DMS 273 (cell line): Measurements from ENCODE around the gene CDH4.

Experiments used
- DNase-seq: peaks from one replicate; lab custom pipeline; 2025; ENCODE audit not compliant: unreplicated experiment; lab: John Stamatoyannopoulos, UW

The CDH4 gene

DNA sequence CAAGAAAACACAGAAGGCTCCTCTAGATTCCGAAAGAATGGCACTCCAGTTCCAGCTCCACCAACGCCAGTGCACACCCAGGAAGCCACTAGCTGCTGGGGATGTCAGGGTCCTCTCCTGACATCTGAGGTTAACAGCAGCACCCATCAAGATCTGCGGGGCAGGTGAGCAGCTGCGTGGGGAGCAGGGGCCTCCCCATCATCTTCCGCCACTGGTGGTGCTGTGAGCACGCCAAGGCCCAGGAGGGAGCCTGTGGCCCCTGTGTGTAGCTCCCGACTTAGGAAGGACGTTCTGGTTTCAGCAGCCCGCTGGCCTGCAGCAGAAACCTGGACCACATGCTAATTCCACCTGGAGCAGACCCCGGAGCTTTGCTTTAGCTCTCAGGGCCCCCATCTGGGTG, 427.4 kb downstream of the CDH4 start:
- no peak for DNase-seq

DNA sequence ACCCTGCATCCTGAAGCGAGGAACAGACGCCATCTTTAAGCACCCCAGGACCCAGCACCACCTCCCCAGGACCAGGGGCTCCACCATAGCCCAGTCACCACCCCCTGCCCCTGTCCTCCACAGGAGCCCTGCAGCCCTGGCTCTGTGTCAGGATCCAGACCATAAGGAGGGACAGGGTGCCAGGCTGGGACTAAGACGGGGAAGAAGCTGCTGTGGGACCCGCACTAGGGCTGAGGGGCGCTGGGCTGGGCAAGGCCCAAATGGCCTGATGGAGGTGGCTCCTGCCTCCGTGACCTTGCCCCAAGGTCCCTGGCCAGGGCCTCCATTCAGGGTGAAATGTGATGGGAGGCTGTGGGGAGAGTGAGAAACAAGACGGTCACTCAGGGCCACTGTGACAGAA, 428.0 kb downstream of the CDH4 start:
- no peak for DNase-seq

DNA sequence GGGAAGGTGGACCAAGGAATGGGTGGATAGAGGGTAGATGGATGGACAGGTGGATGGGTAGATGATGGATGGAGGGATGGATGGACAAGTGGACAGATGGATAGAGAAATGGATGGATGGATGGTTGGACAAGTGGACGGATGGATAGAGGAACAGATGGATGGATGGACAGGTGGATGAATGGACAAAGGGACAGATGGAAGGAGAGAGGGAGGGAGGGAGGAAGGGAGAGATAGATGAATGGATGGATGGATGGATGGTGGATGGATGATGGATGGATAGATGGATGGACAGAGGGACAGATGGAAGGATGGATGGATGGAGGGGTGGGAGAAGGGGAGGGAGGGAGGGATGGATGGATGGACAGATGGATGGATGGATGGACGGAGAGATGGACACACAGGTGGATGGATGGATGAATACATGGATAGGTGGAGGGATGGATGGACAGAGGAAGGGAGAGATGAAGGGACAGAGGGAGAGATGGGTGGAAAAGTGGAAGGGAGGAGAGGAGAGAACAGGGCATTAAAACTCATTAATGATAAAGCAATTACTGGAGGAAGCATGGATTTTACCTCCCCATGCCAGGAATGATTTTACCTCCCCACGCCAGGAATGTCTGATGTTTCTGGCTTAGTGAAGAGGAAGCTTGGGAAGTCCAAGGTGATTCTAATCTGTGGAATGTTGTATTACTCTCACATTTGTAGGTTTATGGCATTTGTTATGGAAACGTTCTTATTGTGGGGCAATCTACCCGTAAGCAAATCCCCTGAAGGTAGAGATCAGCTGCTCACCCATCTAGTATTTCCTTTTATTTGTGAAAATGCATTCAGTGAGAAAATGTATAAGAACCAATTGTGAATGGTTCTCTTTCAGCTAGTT, 430.3 kb downstream of the CDH4 start:
- no peak for DNase-seq

DNA sequence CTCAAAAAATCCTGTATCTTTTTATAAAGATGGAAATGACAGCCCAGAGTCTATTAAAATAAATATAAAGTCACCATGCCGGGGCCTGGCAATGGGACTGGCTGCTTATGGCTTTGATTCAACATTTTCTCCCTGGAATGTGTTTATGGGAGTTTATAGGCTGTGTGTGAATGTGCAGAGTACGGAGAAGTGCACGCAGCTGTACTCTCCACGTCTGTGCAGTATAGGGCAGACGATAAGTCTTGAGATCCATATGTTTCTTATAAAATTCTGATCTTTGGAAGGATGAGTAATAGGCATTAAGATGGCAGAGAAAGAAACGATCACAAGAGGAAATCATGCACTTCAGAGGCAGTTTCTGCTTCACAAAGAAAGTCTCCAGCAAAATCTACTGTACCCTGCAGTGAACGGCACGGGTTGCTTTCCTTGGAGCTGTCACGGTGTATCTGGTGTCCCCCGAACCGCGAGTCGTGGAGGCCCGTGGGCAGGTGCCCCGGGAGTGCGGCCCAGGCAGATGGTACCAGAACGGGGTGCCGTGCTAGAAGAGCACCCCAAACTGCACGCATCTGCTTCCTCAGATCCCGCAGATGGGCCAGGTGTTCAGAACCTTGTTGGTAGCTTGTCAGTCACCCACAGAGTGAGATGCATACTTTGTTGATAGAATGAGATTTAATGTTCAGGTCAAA, 431.1 kb downstream of the CDH4 start:
- DNase-seq: no peak

DNA sequence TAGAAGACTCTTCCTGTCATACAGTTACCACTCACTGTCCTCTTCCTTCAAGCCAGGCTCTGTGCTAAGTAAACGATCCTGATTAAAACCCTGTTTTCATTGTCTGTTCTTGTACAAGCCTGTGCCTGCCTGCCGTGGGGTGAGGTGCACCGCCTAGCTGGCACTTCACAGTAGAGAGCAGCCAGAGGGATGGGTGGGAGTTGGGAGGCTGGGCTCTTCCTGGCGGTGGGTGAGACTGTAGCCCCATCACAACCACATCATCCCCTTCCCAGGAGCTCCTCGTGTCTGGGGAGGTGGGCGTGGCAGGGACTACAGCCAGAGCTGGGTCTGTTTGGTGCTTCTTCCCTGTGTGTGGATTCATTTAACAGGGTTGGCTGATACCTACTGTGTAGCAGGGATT, 431.7 kb downstream of the CDH4 start:
- DNase-seq: no peak

DNA sequence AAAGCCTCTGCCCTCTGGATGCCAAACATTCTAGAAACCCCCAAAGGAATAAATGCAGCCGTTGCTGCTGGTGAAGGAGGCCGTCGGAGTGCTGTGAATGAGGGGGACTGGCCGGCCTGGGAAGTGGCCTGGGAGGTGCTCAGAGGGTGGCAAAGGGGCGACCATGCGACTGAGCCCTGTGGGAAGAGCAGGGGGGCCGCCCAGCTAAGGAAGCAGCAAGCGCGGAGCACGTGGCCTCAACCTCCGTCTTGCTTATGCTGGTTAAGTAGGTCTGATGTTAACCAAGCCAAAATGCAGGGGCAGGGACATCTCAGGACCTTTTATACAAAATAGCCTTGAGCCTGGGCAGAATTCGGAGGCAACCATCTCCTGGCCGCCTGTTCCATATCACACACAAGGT, 432.1 kb downstream of the CDH4 start:
- no peak for DNase-seq

DNA sequence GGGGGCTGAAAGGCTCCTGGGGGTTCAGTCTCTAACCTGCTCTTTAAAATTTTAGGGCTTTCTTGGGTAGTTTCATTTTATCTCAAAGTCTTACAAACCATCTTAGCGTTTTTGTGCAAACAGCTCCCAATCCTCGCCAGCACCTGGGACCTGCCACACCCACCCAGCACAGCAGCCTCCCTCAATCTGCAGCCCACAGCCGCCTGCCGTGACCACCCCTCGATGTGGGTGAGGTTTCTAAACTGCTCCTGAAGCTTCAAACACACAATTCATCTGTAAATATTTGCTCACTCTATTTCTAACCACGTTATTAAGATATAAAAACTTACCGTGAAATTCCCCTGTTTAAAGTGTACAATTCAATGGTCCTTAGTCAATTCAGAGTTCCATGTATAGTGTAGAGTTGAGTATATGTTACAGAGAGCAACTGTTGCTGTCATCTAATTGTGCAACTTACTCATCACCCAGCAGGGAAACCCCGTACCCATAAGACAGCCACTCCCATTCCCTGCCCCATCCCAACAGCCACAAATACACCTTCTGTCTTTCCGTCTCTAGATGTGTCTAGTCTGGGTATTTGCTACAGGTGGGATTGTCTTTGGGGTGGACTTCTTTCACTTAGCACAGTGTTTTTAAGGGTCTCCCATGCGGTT, 432.6 kb downstream of the CDH4 start:
- DNase-seq: no peak

DNA sequence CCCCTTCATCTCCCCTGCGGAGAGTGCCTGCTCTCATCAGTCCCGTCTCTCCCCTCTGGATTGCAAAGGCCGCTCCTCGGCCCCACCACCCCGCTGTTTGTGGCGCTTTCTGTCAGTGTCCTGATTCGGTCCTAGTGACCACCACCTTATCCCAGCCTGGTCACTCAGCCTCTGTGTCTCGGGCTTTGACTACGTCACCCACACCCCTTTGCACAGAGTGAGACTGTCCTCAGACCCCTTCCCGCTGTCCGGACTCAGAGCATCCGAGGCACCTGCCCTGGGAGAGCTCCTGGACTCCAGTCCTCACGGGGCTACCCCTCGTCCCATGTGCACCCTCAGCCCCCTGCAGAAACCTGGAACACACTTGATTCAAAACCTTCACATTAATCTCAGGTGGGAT, 433.4 kb downstream of the CDH4 start:
- DNase-seq: no peak

DNA sequence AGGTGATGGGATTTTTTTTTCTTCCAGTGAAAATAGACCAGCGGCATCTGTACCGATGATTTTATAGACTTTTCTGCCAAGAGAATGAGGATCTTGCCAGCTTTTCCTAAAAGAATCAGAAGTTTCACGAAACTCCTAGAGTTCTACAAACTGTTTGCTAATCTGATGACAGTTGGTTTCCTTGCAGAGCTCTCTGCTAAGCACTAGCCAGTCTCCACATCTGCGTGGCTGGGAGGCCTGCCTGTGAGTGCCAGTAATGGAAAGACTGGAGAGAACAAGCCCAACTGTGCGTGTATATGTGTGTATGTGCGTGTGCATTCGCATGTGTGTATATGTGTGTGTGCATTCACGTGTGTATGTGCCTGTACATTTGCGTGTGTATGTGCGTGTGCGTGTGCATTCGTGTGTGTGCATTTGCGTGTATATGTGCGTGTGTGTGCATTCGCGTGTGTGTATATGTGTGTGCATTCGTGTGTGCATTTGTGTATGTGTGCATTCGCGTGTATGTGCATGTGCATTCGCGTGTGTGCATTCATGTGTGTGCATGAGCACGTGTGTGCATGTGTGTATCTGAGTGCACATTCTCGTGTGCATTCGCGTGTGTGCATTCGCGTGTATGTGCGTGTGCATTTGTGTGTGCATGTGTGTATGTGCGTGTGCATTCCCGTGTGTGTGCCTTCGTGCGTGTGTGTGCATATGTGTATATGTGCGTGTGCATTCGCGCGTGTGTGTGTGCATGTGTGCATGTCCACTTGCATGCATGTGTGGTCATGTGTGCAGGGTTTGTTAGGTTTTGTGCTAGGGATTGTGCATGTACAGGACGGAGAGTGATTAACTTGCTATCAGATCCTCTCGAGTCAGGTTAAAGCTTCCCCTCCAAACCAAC, 434.2 kb downstream of the CDH4 start:
- DNase-seq: no peak

DNA sequence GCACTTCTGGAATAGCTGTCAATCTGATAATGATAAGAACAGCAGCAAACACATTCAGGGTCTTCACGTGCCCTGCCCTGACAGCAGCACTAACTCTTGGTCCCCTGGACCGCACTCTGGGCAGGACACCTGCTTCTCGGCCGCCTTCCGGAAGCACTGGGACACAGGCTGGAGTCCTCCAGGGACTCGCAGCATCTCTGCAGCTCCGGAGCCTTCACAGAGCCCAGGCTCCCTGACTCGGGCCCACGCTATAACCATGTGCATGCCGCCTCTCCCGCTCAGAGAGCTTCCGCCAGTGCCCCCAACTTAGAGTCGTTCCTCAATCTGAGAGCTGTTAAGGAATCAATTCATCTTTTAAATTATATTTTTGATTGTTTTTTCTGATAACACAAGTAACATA, 436.4 kb downstream of the CDH4 start:
- no peak for DNase-seq

DNA sequence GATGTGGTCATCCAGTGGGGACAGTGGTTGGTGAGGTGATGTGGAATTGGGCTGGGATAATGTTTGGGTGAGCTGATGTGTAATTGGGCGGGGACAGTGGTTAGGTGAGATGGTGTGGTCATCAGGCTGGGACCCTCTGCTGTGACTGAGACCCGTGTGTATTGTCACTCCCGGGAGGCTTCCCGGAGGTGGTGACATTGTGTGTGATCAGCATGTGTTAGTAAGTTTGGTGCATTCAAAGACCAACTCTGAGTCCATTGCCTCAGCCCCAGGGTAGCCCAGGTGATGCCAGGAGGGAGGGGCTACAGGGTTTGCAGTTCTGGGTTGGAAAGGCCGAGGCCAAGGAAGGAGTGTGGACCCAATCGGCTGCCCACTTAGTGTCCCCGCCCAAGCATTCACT, 438.1 kb downstream of the CDH4 start:
- no peak for DNase-seq

DNA sequence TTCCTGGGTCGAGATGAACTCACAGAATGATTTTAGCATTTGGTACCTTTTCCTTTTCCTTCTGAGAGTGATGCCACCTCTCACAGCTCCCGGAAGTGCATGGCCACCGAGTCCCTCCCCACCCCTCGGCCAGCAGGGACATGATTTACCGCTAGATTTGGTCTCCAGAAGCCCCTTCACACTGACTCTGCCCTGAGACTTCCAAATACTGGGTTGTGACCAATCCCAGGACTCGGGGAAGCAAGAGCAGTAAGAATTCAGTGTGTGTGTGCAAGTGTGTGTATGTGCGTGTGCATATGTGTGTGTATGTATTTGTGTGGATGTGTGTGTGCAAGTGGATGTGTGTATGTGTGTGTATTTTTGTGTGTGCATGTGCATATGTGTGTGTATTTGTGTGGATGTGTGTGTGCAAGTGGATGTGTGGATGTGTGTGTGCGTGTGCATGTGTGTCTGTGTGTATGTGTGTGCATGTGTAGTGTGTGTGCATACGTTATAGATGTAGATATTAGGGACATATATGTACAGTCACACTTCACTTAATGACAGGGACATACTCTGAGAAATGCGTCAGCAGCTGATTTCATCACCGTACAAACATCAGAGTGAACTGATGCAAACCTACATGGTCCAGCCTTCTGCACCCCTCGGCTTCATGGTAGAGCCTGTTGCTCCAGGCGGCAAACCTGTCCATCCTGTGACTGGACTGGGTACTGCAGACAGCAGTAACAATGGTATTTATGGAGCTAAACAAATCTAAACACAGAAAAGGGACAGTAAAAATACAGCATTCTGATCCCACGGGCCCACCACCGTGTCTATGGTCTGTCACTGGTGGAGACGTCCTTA, 439.2 kb downstream of the CDH4 start:
- DNase-seq: no peak

DNA sequence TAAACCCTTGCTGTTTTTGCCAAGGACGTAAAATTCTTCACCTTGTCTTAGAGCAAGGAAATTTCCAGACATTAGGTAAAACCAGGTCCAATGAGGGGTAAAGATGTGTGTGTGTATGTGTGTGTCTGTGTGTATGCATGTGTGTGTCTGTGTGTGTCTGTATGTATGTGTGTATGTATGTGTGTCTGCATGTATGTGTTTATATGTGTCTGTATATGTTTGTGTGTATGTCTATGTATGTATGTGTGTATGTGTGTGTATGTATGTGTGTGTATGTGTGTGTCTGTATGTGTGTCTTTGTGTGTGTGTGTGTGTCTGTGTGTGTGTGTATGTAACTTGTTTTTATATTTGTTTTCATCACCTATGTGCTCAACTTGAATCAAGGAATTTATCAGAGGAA, 439.9 kb downstream of the CDH4 start:
- DNase-seq: no peak

DNA sequence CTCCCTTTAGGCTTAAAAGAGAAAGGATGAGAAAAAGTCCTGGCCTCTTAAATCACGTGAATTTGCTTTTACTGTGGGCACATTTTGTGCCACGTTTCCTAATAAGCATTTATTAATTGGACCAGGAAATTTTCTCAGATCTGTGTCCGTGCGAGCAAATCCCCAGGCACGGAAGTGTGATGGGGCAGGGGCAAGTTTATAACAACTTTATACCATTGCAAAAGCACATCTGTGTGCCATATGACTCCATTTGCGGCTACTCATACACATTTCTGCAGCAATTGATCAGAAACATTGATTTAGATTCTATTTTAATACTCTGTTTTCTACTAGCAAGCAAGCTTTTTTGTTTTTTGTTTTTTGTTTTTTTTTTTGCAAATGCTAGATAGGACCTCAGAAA, 440.4 kb downstream of the CDH4 start:
- DNase-seq: no peak

DNA sequence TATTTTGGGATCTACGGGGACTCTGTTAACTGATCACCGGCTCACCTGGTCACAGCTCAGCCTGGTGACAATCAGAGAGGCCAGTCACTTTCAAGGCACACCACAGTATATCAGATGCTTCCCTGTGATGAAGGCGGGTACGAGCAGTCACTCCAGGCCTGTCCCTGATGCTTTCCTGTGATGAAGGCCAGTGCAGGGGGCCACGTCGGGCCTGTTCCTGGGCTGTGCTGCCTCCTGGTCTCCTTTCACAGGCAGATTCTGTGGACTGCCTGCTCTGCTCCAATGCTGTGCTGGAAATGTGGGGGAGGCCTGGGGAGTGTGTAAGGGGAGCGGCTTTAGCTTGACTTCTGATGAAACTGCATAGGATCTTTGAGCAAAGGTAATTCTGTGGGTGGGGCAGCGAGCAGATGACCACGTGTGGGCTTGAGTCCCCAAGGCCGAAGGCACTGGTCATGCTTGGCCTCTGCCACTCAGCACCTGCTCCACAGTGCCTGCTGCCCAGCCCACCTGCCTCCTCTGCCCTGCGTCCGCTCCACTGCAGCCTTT, 441.1 kb downstream of the CDH4 start:
- DNase-seq: no peak

DNA sequence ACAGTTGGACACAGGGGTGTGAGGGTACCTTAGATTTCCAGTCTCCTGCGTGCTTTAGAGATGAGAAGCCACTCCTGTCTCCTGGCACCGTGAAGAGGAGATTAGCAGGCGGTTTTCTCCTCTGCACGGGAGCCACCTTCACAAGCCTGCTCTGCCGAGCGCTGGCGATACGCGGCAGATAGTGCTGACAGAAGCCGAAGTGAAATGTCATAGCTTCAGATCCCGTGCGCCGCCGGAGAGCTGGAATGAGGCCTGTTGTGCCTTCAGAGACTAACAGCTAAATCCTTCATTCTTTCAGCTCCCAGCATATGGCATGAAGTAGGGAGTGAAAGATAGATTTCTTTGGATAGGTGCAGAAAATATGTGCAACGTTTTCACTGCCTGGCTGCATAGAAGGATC, 442.6 kb downstream of the CDH4 start:
- no peak for DNase-seq

DNA sequence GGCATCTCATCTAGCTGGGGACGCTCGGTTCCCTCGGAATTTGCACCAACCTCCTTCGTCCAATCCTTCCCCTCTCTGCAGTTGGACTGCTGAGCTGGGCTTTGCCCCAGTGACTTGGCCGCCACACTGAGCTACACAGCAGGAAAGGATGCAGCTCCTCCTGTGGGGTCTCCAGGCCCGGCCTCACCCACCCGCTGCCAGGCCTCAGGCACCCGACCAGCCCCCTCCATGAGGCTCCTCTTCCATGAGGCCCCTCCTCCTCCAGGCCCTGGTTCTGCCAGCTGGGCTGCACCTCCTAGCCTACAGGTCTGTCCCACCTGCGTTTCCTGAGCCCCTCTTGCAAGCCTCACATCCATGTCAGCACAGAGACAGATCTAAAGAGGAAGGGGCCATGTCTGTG, 443.7 kb downstream of the CDH4 start:
- DNase-seq: no peak

DNA sequence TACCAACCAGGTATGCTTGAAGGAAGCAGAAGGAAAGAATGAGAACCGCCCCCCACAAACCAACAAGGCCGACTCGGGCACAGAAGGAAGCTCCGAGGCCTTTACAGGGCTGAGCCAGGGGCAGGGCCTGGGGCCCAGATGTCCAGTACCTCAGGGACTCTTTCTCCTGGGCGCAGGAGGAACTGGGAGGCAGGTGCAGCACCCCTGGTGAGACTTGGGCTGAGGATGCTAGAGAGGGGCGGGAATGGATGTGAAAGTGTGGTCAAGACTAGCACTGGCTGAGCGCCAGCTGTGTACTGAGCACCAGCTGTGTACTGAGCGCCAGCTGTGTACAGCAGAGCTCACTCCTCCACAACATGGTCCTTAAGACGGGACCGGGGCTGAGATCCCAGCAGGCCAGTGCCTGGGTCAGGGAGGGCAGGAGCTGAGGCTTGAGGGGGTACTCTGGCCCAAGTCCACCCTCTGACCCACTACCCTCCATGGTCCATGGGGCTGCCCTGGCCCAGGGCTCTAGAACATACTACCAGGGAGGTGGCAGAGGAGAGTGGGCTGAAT, 444.2 kb downstream of the CDH4 start:
- DNase-seq: no peak
